OCI-LY1 (cell line): ENCODE measurements around the gene DUSP7.

Source experiments
- H2AFZ ChIP-seq: fragments of 200-600 bp; sonication (generic), shearing (Covaris generic); 2 replicates; pipeline ENCODE4 v1.6.0; 2014; ENCODE audit warnings: antibody characterized with exemption, mild to moderate bottlenecking, low read length
- H3F3A ChIP-seq: fragments of 200-600 bp; sonication (generic), shearing (Covaris generic); 2 replicates; pipeline ENCODE4 v1.6.0; 2014; ENCODE audit warnings: mild to moderate bottlenecking, antibody characterized with exemption, low read length, moderate library complexity; ENCODE audit not compliant: insufficient read depth
- H3K27ac ChIP-seq: fragments of 200-600 bp; sonication (generic); 2 replicates; pipeline ENCODE4 v1.5.1; 2014; ENCODE audit warnings: low read length, mixed run types, mild to moderate bottlenecking, low read depth; ENCODE audit not compliant: poor library complexity, severe bottlenecking
- H3K27me3 ChIP-seq: fragments of 200-600 bp; sonication (generic); 2 replicates; pipeline ENCODE4 v1.6.0; 2014; ENCODE audit warnings: antibody characterized with exemption, mild to moderate bottlenecking, low read length, moderate library complexity; ENCODE audit not compliant: insufficient read depth
- H3K36me3 ChIP-seq: fragments of 200-600 bp; sonication (generic); 2 replicates; pipeline ENCODE4 v1.6.1; 2014; ENCODE audit warnings: mild to moderate bottlenecking, antibody characterized with exemption, low read length, moderate library complexity, mixed read lengths; ENCODE audit not compliant: insufficient read depth
- H3K4me1 ChIP-seq: fragments of 200-600 bp; sonication (generic); 2 replicates; pipeline ENCODE4 v1.5.1; 2014; ENCODE audit warnings: mild to moderate bottlenecking, low read length, moderate library complexity; ENCODE audit not compliant: insufficient read depth, severe bottlenecking
- H3K4me2 ChIP-seq: fragments of 200-600 bp; sonication (generic), shearing (Covaris generic); 2 replicates; pipeline ENCODE4 v1.6.1; 2014; ENCODE audit warnings: low read length
- H3K4me3 ChIP-seq: fragments of 200-600 bp; sonication (generic); 2 replicates; pipeline ENCODE4 v1.5.1; 2014; ENCODE audit warnings: low read length, low read depth, mild to moderate bottlenecking, mixed read lengths; ENCODE audit not compliant: poor library complexity, severe bottlenecking
- H3K79me2 ChIP-seq: fragments of 200-600 bp; shearing (Covaris generic); 2 replicates; pipeline ENCODE4 v1.6.1; 2016; ENCODE audit warnings: mixed run types, low read length, mixed read lengths; ENCODE audit not compliant: insufficient read depth
- H3K9ac ChIP-seq: fragments of 200-600 bp; sonication (generic), shearing (Covaris generic); 2 replicates; pipeline ENCODE4 v1.6.1; 2014; ENCODE audit warnings: mild to moderate bottlenecking, low read length, mixed read lengths
- H3K9me2 ChIP-seq: fragments of 200-600 bp; sonication (generic), shearing (Covaris generic); 2 replicates; pipeline ENCODE4 v1.6.1; 2014; ENCODE audit warnings: low read depth, mild to moderate bottlenecking, low read length, mixed read lengths
- H3K9me3 ChIP-seq: fragments of 200-600 bp; shearing (Covaris generic); 2 replicates; pipeline ENCODE4 v1.6.1; 2014; ENCODE audit warnings: low read length, mixed read lengths
- H4K20me1 ChIP-seq: fragments of 200-600 bp; sonication (generic), shearing (Covaris generic); 2 replicates; pipeline ENCODE4 v1.6.0; 2016; ENCODE audit warnings: mild to moderate bottlenecking, low read length; ENCODE audit not compliant: insufficient read depth
- CTCF ChIP-seq: fragments of 200-600 bp; sonication (generic), shearing (Covaris generic); IDR thresholded peaks from 2 replicates; pipeline ENCODE4 v1.5.1; 2017; ENCODE audit warnings: mild to moderate bottlenecking, antibody characterized with exemption, low read length, moderate library complexity, mixed read lengths
- EZH2 ChIP-seq: fragments of 200-600 bp; sonication (generic), shearing (Covaris generic); IDR thresholded peaks from 2 replicates; pipeline ENCODE4 v1.8.0; 2017; ENCODE audit warnings: borderline replicate concordance, mixed run types, mild to moderate bottlenecking, antibody characterized with exemption, low read length, moderate library complexity, mixed read lengths

Gene DUSP7

GRCh38 chr3:52056521-52056967, at the start of gene DUSP7:
Gene DUSP7 (minus strand): TSS chr3:52056571. CDS start chr3:52056366, 205 bp downstream.
- Histone ChIP-seq H3K79me2 (no peaks in the 10 kb centered on the region), H3K27ac (peak within 1 kb of the TSS; percentile 23), H3K27me3 (no peaks in the 10 kb centered on the region), H3K36me3 (peaks cover 9% of the 10 kb centered on the region; the same call in 1 of the 2 replicates), H3K4me3 (peak within 1 kb of the TSS; percentile 75), H3K4me2 (peak within 1 kb of the TSS; percentile 93), H3K9me2 (no peaks in the 10 kb centered on the region), H4K20me1 (no peaks in the 10 kb centered on the region), H3K9me3 (no peaks in the 10 kb centered on the region), H3K4me1 (peaks cover 36% of the 10 kb centered on the region), H3K9ac (peak within 1 kb of the TSS; percentile 74), H2AFZ (no peak within 1 kb of the TSS), H3F3A (0 out of 2 replicates have a peak, but pooled peaks cover 5% of the 10 kb centered on the region)
- TF ChIP-seq EZH2 (no peak), CTCF (no peak)

- no peaks in the 10 kb centered on the region for H3K9me2 ChIP-seq
- H3K9ac ChIP-seq: no peak overlapping the region
- no peaks in the 10 kb centered on the region for H3F3A ChIP-seq
- H4K20me1 ChIP-seq: no peaks in the 10 kb centered on the region
- H3K79me2 ChIP-seq: no peaks in the 10 kb centered on the region
- no peaks in the 10 kb centered on the region for H3K4me1 ChIP-seq
- peaks cover 17% of the 10 kb centered on the region for H3K9me3 ChIP-seq
- TF ChIP-seq CTCF (no peak), EZH2 (no peak)
- peaks cover 25% of the 10 kb centered on the region for H3K36me3 ChIP-seq
- no peak overlapping the region for H3K4me3 ChIP-seq
- H3K27me3 ChIP-seq: no peaks in the 10 kb centered on the region
- H3K27ac ChIP-seq: no peak overlapping the region
- no peak overlapping the region for H3K4me2 ChIP-seq
- no peak overlapping the region for H2AFZ ChIP-seq
Observed at GRCh38 chr3:52104684-52105640, 48.6 kb upstream of the DUSP7 start.

GRCh38 chr3:52102934-52103333, 46.6 kb upstream of the DUSP7 start:
- Histone ChIP-seq H3F3A (no peaks in the 10 kb centered on the region), H3K36me3 (peaks cover 27% of the 10 kb centered on the region), H2AFZ (no peak overlapping the region)

More at GRCh38 chr3:52102934-52103333, 46.6 kb upstream of the DUSP7 start:
- Histone ChIP-seq H3K9ac (no peak overlapping the region), H4K20me1 (no peaks in the 10 kb centered on the region), H3K4me2 (no peak overlapping the region), H3K4me1 (no peaks in the 10 kb centered on the region), H3K27me3 (no peaks in the 10 kb centered on the region), H3K27ac (no peak overlapping the region), H3K9me2 (no peaks in the 10 kb centered on the region), H3K4me3 (no peak overlapping the region), H3K9me3 (peaks cover 17% of the 10 kb centered on the region), H3K79me2 (no peaks in the 10 kb centered on the region)
- TF ChIP-seq EZH2 (no peak), CTCF (no peak)
